ENCODE measurements around the gene RBM47. TPM values are rescaled to one million over a fixed set of nuclear protein-coding genes. Genes with fewer than 3 reads are reported as not detected.
A peak's percentile ranks its signal among the peaks of the same experiment; 100 is the strongest.

RBM47 gene
- total RNA-seq, 3 donors from 2014 or later, result 66.6 to 151 (median 89.5) TPM

- TF ChIP-seq POLR2A (IDR thresholded peaks at IDR 0.05) (no peak), CTCF (IDR thresholded peaks at IDR 0.05) (no peak), POLR2AphosphoS5 (IDR thresholded peaks at IDR 0.05) (no peak)
- H3K27me3 ChIP-seq, result no peaks in the 10 kb centered on the region
- no peaks in the 10 kb centered on the region for H3K36me3 ChIP-seq
- no peaks in the 10 kb centered on the region for H3K9me3 ChIP-seq
- DNase-seq (ENCODE audit: low spot score in 2 of 2), result no peak
- H3K4me3 ChIP-seq, result no peak overlapping the region
- no peaks in the 10 kb centered on the region for H3K4me1 ChIP-seq
- intact Hi-C loops (cut with DNase I; ENCODE audit: low total_unique reads), result no loop called here
- H3K27ac ChIP-seq, result peak overlapping the region; percentile 3 to 8
Measured at GRCh38 chr4:40585201-40585799, 44.4 kb downstream of the RBM47 start.

GRCh38 chr4:40584517-40585141 lies 45.0 kb downstream of the RBM47 start:
- H3K4me3 ChIP-seq, result no peak overlapping the region
- H3K27me3 ChIP-seq, result no peaks in the 10 kb centered on the region
- DNase-seq (ENCODE audit: low spot score in 2 of 2), result no peak
- no peaks in the 10 kb centered on the region for H3K36me3 ChIP-seq
- peak overlapping the region in 1 of 2 donors; percentile 3 for H3K27ac ChIP-seq
- H3K9me3 ChIP-seq, result no peaks in the 10 kb centered on the region
- TF ChIP-seq POLR2AphosphoS5 (IDR thresholded peaks at IDR 0.05) (no peak), CTCF (IDR thresholded peaks at IDR 0.05) (no peak), POLR2A (IDR thresholded peaks at IDR 0.05) (no peak)
- H3K4me1 ChIP-seq, result no peaks in the 10 kb centered on the region
- intact Hi-C loops (cut with DNase I; ENCODE audit: low total_unique reads), result no loop called here

- Histone ChIP-seq H3K27ac (no peak overlapping the region), H3K4me1 (no peaks in the 10 kb centered on the region), H3K4me3 (no peak overlapping the region), H3K9me3 (no peaks in the 10 kb centered on the region), H3K36me3 (no peaks in the 10 kb centered on the region), H3K27me3 (no peaks in the 10 kb centered on the region)
- TF ChIP-seq POLR2A (IDR thresholded peaks at IDR 0.05) (no peak), CTCF (IDR thresholded peaks at IDR 0.05) (no peak), POLR2AphosphoS5 (IDR thresholded peaks at IDR 0.05) (no peak)
- intact Hi-C loops (cut with DNase I; ENCODE audit: low total_unique reads), result no loop called here
- DNase-seq (ENCODE audit: low spot score in 2 of 2), result no peak
Measured at GRCh38 chr4:40583850-40584439, 45.7 kb downstream of the RBM47 start.

- Histone ChIP-seq H3K27ac (no peak overlapping the region), H3K9me3 (no peaks in the 10 kb centered on the region), H3K36me3 (no peaks in the 10 kb centered on the region), H3K4me1 (peaks cover 0 to 5% of the 10 kb centered on the region in 2 donors), H3K27me3 (no peaks in the 10 kb centered on the region), H3K4me3 (no peak overlapping the region)
- intact Hi-C loops (cut with DNase I; ENCODE audit: low total_unique reads), result no loop called here
- no peak for DNase-seq (ENCODE audit: low spot score in 2 of 2)
- TF ChIP-seq POLR2A (IDR thresholded peaks at IDR 0.05) (no peak), POLR2AphosphoS5 (IDR thresholded peaks at IDR 0.05) (no peak), CTCF (IDR thresholded peaks at IDR 0.05) (no peak)
Measured at GRCh38 chr4:40582413-40582812, 47.3 kb downstream of the RBM47 start.
